SU-DHL-6 (cell line): Measurements from ENCODE around the gene PIK3R6.
"Not testable (repeated sequence)": the region's sequence is repeated elsewhere in the genome, so short reads cannot be mapped to it uniquely, and the experiment has no call there.

Experiments used
- H2AFZ ChIP-seq: fragments of 200-600 bp; sonication (generic); 2 replicates; pipeline ENCODE4 v1.6.1; 2014; ENCODE audit warnings: low read depth, mild to moderate bottlenecking, moderate library complexity, mixed read lengths, antibody characterized with exemption, low read length; ENCODE audit not compliant: severe bottlenecking
- H3F3A ChIP-seq: fragments of 200-600 bp; shearing (Covaris generic); 2 replicates; pipeline ENCODE4 v1.6.0; 2016; ENCODE audit warnings: antibody characterized with exemption, mild to moderate bottlenecking; ENCODE audit not compliant: insufficient read depth
- H3K27ac ChIP-seq: fragments of 200-600 bp; sonication (generic); 2 replicates; pipeline ENCODE4 v1.5.1; 2016; ENCODE audit warnings: low read depth, mild to moderate bottlenecking, low read length, moderate library complexity, mixed read lengths
- H3K27me3 ChIP-seq: fragments of 200-600 bp; sonication (generic), shearing (Covaris generic); 2 replicates; pipeline ENCODE4 v1.6.0; 2014; ENCODE audit warnings: mild to moderate bottlenecking, low read length
- H3K36me3 ChIP-seq: fragments of 200-600 bp; sonication (generic); 2 replicates; pipeline ENCODE4 v1.6.1; 2014; ENCODE audit warnings: mild to moderate bottlenecking, low read length, mixed read lengths
- H3K4me2 ChIP-seq: fragments of 300-600, 200-600 bp; shearing (Covaris generic), sonication (generic); 2 replicates; pipeline ENCODE4 v1.6.0; 2014; ENCODE audit warnings: low read length, low read depth, mild to moderate bottlenecking; ENCODE audit not compliant: poor library complexity, severe bottlenecking
- H3K4me3 ChIP-seq: fragments of 200-600 bp; sonication (generic); 2 replicates; pipeline ENCODE4 v1.5.1; 2014; ENCODE audit warnings: antibody characterized with exemption, low read length, mild to moderate bottlenecking, mixed read lengths; ENCODE audit not compliant: insufficient read depth, poor library complexity, severe bottlenecking
- H3K79me2 ChIP-seq: fragments of 200-600 bp; sonication (generic); 2 replicates; pipeline ENCODE4 v1.6.1; 2014; ENCODE audit warnings: mild to moderate bottlenecking, low read length, moderate library complexity; ENCODE audit not compliant: insufficient read depth
- H3K9ac ChIP-seq: fragments of 200-600 bp; sonication (generic); 2 replicates; pipeline ENCODE4 v1.7.0; 2014; ENCODE audit warnings: mild to moderate bottlenecking, low read length
- H3K9me2 ChIP-seq: fragments of 200-600 bp; sonication (generic); replicated peaks from 2 replicates; pipeline ENCODE4 v1.6.1; 2014; ENCODE audit warnings: low read length; ENCODE audit not compliant: insufficient read depth
- H3K9me3 ChIP-seq: fragments of 200-600 bp; sonication (generic); 2 replicates; pipeline ENCODE4 v1.6.1; 2014; ENCODE audit warnings: low read length, mixed read lengths; ENCODE audit not compliant: insufficient read depth
- H4K20me1 ChIP-seq: fragments of 200-600 bp; sonication (generic); 2 replicates; pipeline ENCODE4 v1.6.1; 2014; ENCODE audit warnings: low read depth, mild to moderate bottlenecking, antibody characterized with exemption, low read length, moderate library complexity, mixed read lengths
- EZH2phosphoT487 ChIP-seq: fragments of 200-600 bp; sonication (generic), shearing (Covaris generic); conservative IDR thresholded peaks from 2 replicates; pipeline ENCODE4 v1.6.1; 2018; ENCODE audit warnings: mild to moderate bottlenecking, antibody characterized with exemption, low read length, moderate library complexity, mixed read lengths
- TF ChIP-seq, protein P1 (sequence below): fragments of 200-600 bp; sonication (generic); IDR thresholded peaks from one replicate; pipeline ENCODE4 v1.5.1; 2017; ENCODE audit warnings: antibody characterized with exemption, mild to moderate bottlenecking, low read length, moderate library complexity; ENCODE audit not compliant: insufficient read depth, poor library complexity, severe bottlenecking

Gene PIK3R6

DNA sequence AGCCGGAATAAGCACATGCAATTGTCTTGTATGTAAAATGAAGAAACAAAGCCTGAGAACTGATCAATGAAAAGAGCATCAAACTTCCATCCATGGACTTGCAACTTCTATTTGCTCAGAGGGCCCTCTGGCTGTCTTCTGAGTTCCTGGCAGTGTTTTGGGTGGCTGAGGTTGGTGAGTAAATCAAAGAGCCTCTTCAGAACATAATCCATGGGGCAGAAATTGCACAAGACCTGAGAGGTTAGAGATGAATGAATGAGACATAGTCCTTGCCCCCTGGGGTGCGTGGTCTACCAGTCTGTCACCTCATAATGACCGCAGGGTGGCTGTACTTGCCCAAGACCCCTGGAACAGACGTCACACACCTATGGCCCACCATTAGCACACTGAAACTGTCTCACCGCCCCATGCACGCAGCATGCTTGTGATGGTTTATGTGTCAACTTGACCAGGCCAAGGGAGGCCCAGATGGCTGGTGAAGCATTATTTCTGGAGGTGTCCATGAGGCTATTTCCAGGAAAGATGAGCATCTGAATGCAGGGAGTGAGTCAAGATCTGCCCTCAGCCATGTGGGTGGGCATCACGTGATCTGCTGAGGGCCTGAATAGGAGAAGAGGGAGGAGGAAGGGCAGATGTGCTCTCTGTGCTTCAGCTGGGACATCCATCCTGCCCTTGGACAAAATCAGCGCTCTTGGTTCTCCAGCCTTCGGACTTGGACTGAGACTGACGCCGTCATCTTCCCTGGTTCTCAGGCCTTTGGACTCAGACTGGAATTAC lies 8.3 kb downstream of the PIK3R6 start:
- no peaks in the 10 kb centered on the region for H3K36me3 ChIP-seq
- H3F3A ChIP-seq, result no peaks in the 10 kb centered on the region
- no peaks in the 10 kb centered on the region for H3K9me3 ChIP-seq
- no peaks in the 10 kb centered on the region for H3K9me2 ChIP-seq
- TF ChIP-seq EZH2phosphoT487, result no peak
- TF ChIP-seq, protein P1, sequence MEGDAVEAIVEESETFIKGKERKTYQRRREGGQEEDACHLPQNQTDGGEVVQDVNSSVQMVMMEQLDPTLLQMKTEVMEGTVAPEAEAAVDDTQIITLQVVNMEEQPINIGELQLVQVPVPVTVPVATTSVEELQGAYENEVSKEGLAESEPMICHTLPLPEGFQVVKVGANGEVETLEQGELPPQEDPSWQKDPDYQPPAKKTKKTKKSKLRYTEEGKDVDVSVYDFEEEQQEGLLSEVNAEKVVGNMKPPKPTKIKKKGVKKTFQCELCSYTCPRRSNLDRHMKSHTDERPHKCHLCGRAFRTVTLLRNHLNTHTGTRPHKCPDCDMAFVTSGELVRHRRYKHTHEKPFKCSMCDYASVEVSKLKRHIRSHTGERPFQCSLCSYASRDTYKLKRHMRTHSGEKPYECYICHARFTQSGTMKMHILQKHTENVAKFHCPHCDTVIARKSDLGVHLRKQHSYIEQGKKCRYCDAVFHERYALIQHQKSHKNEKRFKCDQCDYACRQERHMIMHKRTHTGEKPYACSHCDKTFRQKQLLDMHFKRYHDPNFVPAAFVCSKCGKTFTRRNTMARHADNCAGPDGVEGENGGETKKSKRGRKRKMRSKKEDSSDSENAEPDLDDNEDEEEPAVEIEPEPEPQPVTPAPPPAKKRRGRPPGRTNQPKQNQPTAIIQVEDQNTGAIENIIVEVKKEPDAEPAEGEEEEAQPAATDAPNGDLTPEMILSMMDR, result no peak
- H3K4me3 ChIP-seq, result no peak overlapping the region
- H3K27me3 ChIP-seq, result no peaks in the 10 kb centered on the region
- H3K27ac ChIP-seq, result no peak overlapping the region
- no peak overlapping the region for H3K9ac ChIP-seq
- no peak overlapping the region for H2AFZ ChIP-seq
- no peaks in the 10 kb centered on the region for H4K20me1 ChIP-seq
- no peaks in the 10 kb centered on the region for H3K79me2 ChIP-seq
- no peak overlapping the region for H3K4me2 ChIP-seq

DNA sequence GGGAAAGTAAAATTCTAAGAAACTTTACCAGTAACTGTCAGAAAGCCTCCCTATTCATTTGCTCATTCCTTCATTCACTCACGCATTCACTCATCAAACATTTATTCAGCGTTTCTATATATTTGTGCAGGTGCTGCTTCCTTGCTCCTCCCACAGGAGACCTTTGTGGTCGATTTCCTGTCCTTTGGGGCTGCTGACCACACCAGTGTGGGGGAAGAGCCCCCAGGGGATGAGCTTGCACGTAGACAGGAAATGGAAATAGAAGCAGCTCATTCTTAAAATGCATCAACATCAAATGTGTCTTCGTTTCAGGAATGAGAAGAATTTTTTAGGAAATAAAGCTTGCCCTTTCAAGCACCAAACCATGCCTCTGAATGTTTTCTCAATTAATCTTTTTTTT lies 9.6 kb downstream of the PIK3R6 start:
- Histone ChIP-seq H2AFZ (no peak overlapping the region), H3K9ac (no peak overlapping the region), H3K9me2 (no peaks in the 10 kb centered on the region), H3K36me3 (no peaks in the 10 kb centered on the region), H3F3A (no peaks in the 10 kb centered on the region), H3K27ac (no peak overlapping the region), H3K27me3 (no peaks in the 10 kb centered on the region), H3K9me3 (no peaks in the 10 kb centered on the region), H3K4me2 (no peak overlapping the region), H3K79me2 (no peaks in the 10 kb centered on the region), H3K4me3 (no peak overlapping the region), H4K20me1 (no peaks in the 10 kb centered on the region)
- TF ChIP-seq, protein P1, result no peak

DNA sequence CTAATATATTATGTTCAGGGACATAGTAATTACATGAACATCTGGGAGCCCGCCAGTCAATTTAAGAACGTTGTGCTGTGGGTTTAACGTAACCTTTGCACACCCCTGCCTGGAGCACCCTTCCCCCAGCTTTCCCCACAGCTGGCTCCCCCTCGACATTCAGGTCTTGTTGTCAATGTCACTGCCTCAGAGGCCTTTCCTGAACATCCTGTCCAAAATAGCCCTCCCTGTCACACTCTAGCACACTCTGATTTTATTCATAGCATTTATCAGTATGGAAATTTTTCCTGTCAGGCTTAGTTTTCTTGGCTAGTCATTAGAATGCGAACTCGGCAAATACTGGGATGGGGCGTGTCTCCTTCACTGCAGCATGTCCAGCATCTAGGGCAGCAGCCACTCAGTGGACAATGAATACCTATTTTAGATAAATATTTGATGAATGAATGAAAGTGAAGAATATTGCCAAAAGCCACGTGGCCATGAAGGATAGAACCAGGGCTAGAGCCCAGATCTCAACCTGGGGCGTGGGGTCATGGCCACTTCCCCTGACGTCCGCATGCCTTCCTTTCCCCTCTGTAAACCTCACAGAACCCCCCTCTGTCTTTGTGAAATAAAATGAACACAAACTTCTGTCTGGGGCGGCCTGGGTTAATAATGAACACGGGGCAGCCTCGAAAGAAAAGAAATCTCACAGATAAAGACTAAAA lies 10.5 kb downstream of the PIK3R6 start:
- Histone ChIP-seq H4K20me1 (no peaks in the 10 kb centered on the region), H3K27me3 (no peaks in the 10 kb centered on the region), H3K27ac (no peak overlapping the region), H3K79me2 (no peaks in the 10 kb centered on the region), H2AFZ (no peak overlapping the region), H3K4me3 (no peak overlapping the region), H3K36me3 (no peaks in the 10 kb centered on the region), H3F3A (no peaks in the 10 kb centered on the region), H3K9me3 (no peaks in the 10 kb centered on the region), H3K9ac (no peak overlapping the region), H3K4me2 (no peak overlapping the region), H3K9me2 (no peaks in the 10 kb centered on the region)
- TF ChIP-seq, protein P1, result no peak
- no peak for TF ChIP-seq EZH2phosphoT487

DNA sequence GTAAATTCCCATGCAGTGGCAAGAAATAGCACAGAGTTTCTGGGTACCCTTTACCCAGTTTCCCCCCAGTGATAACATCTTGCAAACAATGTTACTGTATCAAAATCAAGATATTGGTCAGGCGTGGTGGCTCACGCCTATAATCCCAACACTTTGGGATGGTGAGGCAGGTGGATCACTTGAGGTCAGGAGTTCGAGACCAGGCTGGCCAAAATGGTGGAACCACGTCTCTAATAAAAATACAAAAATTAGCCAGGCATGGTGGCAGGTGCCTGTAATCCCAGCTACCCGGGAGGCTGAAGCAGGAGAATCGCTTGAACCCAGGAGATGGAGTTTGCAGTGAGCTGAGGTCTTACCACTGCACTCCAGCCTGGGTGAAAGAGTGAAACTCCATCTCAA lies 11.3 kb downstream of the PIK3R6 start:
- not testable (repeated sequence) for H3K9me3 ChIP-seq, H3K9me2 ChIP-seq, H3K79me2 ChIP-seq, H3K27me3 ChIP-seq, H3K36me3 ChIP-seq, H3K4me2 ChIP-seq, H3K9ac ChIP-seq, H3F3A ChIP-seq, H4K20me1 ChIP-seq, H3K27ac ChIP-seq, H3K4me3 ChIP-seq, H2AFZ ChIP-seq
